Activated CD8-positive, alpha-beta memory T cell treated with anti-CD3 and anti-CD28 coated beads for 24 hours (primary cell): ENCODE results near the gene BMF.

ENCODE experiments used
- DNase-seq: peaks from one replicate; pipeline ENCODE4 v3.0.0-alpha.2; 2020

BMF gene

DNA sequence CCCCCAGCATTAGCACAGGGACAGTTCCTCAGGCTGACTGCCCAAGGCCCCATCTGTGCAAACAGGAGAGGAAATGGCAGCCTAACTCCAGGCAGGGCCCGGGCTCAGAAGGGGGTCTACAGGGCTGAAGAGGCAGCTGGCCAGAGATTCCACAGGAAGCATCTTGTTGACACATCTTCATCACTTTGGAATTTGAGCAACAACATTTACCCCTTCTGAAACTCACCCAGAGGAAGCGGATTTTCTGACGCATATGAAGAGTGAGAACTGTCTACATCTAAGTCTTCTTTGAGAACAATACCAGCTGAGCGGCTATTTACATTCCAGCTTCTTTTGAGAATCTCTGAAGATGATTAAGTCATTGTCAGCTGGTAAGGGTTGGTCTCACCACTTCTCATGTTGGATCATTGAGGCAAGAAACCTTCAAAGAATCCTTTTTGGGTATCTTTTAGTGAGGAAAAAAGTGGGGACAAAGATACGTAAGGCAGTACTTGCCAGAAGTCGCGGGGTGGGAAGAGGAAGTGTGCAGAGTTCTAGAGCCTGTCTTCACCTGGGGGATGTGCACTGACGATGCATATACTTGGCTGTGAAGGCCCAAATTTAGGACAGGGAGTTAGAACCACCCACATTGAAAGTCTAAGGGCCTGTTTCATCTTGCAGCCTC is 44.3 kb downstream of the BMF start:
- no peak for DNase-seq

GRCh38 chr15:40063563-40064011 is 45.1 kb downstream of the BMF start:
- no peak for DNase-seq

DNA sequence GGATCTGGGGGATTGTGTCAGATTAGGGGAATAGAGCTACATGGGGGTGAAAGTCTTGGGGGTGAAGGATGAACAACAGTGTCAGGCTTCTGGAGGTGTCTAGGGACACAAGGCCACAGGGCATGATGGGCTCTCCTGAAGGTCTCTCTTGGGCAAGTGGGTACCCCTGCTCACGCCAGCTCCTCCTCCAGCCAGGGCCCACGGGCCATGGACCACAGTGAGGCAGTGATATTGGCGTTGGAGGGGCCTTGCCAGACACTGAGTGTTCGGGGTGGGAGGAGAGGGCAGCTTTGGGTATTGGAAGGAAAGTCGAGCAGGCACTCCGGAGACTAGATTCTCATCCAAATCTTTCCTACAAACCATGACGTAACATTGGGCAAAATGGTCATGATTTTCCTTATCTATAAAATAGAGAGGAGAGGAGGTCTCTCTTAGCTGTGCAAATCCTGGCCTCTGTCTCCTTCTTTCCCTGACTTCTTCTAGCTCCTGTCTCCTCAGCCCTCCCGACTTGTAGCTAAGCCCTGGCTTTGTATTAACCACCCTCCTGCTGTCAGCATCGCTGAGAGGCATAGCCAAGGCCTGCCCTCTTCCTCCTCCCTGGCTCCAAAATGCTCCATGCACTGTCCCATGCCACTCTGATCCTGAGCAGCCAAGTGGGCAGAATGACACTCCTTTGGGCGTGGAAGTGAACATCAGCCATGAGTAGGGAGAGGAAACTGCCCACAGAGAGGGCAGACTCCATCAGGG is 45.7 kb downstream of the BMF start:
- no peak for DNase-seq

DNA sequence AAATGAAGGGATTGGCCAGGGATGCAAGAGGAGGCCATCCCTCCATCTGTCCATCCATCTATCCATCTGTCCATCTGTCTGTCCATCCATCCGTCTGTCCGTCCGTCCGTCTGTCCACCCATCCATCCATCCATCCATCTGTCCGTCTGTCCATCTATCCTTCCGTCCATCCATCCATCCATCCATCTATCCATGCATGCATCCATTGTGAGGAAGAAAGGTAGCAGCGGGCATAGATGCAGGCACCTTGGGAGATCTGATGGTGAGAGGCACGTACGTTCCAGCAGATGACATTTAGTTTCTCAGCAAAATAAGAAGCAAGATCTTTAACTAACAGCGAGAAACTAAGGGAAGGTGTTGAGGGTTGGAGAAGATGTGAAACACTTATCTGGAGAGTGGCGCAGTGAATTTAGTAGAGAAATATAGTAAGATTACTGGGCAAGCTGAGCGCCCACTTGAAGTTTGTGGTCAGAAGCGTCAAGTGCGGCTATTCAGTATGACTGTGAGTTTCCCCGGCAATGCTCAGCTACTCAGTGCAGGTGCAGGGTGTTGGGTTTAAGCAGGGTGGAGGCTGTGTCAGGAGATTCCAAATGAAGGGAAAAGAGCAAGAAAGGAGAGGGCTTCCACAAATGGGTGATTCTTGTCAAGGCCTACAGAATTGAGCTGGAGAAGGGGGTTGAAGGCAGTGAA is 47.3 kb downstream of the BMF start:
- DNase-seq, result peak; percentile 62

GRCh38 chr15:40060236-40060961 is 48.3 kb downstream of the BMF start:
- no peak for DNase-seq

DNA sequence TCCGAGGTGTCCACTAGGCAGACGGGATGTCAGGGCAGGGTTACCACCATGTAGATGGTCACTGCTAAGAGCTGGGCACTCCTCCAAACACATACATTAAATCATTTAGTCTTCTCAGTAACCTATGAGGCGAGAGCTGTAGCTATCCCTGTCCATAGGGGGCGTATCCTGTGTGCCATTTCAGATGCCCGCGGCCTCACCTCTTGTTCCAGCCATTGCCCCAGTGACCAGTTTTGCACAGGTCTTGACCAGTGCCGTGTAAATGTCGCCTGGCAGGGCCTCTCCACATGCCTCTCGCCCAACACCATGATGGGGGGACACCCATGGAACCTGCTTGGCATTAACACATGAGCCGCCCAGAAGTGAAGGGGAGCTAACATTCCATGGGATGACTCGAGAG is 48.9 kb downstream of the BMF start:
- DNase-seq, result peak; percentile 53

GRCh38 chr15:40058476-40059140 is 50.1 kb downstream of the BMF start:
- DNase-seq, result peak; percentile 53

DNA sequence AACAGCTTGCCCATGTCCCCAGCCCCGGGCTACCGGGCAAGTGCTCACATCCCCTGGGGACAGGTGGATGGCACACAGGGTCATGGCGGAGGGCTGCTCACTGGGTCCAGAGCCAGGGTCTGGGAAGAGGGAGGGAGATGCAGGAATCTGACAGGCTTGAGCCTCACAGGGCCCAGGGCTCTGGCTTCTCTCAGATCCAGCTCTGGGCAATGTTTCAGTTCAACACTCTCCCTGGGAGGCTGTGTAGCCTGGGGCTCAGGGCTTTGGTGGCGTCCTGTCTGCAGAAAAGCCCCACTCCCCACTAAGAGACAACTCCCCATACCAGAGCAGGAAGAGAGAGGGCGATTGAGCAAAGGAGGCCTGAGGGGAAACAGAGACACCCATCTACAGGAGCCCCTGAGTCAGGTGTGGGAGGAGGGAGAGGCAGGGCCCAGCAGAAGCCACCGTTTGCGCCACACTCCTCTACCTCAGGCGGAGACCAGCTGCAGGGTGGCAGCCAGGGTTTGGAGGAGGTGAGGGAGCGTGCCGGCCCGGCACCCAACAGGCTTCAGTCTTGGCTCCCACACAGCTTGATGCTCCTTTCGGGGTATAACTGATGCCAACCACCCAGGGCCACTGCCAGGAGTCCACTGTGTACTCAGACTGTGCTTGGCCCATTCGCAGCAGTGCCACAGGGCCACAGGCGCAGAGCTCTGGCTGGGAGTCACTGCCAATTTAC is 52.9 kb downstream of the BMF start:
- peak; percentile 67 for DNase-seq

GRCh38 chr15:40054855-40055575 is 53.7 kb downstream of the BMF start:
- DNase-seq, result peak; percentile 72

DNA sequence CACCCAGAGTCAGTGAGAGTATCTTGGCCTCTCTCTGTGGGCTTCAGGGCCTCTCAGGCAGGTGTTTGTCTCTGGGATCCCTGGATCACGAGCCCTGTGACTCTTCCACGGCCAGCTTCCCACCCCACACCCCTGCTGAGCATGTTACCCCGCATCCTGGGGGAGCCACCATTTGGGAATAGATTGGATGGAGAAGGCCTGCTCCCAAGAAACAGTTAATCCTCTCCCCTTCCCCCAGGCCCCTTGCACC is 54.1 kb downstream of the BMF start:
- DNase-seq, result no peak

DNA sequence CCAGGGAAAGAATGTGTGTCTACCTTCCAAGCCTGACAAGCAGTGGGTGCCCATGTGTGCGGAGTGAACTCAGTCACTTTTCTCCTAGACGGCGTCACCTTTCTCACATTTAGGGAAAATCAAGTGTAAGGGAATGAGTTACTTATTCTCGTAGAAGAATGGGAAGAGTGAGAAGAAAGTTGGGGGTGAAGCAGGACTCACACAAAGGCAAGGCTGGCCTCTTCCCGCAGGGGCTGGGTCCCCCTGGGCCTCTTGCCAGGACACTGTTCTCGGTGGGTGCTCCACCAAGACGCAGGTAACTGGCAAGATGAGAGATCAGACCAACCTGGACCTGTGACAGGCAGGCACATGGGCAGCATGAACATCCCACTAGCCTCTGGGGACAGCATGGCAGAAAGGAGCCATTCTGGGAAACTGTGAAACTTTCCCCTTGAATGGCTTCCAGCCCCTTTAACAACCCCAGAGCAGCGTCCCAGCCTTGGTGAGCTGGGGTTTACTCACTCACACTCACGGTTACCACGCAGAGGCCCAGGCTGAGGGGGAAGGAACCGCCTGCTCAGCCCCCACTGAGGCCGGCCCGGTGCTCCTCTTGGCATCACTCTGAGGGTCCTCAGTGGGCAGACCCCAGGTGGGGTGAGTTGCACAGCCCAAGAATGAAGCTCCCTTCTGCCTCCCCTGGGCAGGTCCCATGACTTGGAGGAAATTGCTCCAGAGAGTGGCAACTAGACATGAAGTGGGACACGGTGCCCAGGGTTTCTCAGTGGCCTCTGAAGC is 54.7 kb downstream of the BMF start:
- DNase-seq, result peak; percentile 80

DNA sequence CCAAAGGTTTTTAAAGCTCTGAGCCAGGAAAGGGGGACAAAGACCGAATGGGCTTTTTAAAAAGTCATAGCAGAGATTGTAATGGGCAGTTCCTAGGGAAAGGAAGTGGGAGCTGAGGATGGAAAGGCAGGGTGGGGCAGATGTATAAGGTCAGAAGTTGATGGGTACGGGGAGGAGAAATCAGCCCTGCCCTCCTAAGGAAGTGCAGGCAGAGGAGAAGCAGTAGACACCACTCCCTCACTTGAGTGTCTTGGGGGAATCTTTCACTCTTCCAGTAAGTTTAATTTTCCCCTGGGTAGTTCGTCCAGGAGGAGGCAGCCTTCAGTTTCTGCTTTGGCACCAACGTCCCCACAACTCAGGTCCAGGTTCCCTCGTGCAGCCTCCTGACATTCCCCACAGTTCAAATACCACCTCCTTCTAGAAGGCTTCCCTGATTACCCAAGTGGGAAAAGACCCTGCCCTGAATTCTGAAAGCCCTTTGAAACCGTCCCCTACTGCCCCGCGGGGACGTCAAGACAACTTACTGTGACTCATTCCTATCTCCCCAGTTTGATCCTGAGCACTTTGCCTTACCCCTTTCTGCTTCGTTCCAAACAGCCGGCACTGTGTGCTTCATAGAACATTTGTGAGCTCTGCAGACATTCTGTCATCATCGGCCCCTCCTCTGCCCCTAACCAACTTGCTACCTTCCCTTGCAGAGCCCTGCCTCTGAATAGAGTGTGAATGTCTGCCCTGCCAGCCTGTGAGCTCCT is 55.4 kb downstream of the BMF start:
- peak; percentile 57 for DNase-seq

GRCh38 chr15:40052604-40053003 is 56.1 kb downstream of the BMF start:
- DNase-seq, result no peak

GRCh38 chr15:40051616-40052415 is 56.9 kb downstream of the BMF start:
- no peak for DNase-seq

GRCh38 chr15:40050788-40051470 is 57.8 kb downstream of the BMF start:
- no peak for DNase-seq

DNA sequence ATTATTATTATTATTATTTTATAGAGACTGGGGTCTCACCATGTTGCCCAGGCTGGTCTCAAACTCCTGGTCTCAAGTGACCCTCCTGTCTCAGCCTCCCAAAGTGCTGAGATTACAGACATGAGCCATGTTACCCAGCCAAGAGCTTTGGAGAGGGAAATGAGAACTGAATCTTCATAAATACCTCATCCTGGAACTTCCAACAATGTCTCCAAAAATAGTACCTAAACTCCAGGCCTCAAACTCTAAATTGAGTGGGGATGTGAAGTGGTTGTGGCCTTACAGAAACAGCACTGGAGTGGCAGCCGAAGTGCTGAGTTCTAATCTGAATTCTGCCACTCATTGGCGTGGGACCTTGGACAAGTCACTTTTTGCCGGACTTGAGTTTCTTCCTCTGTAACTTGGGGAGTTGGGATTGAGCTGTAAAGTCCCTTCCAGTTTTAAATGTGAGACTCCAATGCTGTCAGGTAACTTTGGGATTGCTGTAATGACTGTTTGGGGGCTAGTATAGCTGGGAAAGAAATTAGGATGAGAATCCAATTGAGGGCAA is 59.7 kb downstream of the BMF start:
- no peak for DNase-seq

GRCh38 chr15:40048211-40048792 is 60.4 kb downstream of the BMF start:
- DNase-seq, result peak; percentile 79
